OCI-M1 (cell line): ENCODE results near the gene MAPK14.
A peak's percentile ranks its signal among the peaks of the same experiment; 100 is the strongest.

Experiments
- DNase-seq: peaks from one replicate; lab custom pipeline; 2025; lab: John Stamatoyannopoulos, UW

The MAPK14 gene

GRCh38 chr6:36136034-36136433 is 108.4 kb downstream of the MAPK14 start:
- DNase-seq, result no peak

GRCh38 chr6:36136551-36136950 is 108.9 kb downstream of the MAPK14 start:
- DNase-seq, result no peak

- no peak for DNase-seq
These were observed 111.1 kb downstream of the MAPK14 start for GRCh38 chr6:36138667-36139066.

- peak; percentile 54 for DNase-seq
These were observed 111.8 kb downstream of the MAPK14 start for GRCh38 chr6:36139431-36139830.

- no peak for DNase-seq
These were observed 112.5 kb downstream of the MAPK14 start for GRCh38 chr6:36139991-36140710.

GRCh38 chr6:36141091-36141490 is 113.5 kb downstream of the MAPK14 start:
- DNase-seq, result no peak

GRCh38 chr6:36141961-36142360 is 114.4 kb downstream of the MAPK14 start:
- no peak for DNase-seq

- no peak for DNase-seq
These were observed 115.6 kb downstream of the MAPK14 start for GRCh38 chr6:36142971-36143838.

GRCh38 chr6:36145495-36145894 is 117.9 kb downstream of the MAPK14 start:
- no peak for DNase-seq

- no peak for DNase-seq
These were observed 119.7 kb downstream of the MAPK14 start for GRCh38 chr6:36147294-36147693.

- DNase-seq, result no peak
These were observed 121.9 kb downstream of the MAPK14 start for GRCh38 chr6:36149476-36149875.

GRCh38 chr6:36150283-36150682 is 122.7 kb downstream of the MAPK14 start:
- peak; percentile 31 for DNase-seq

- DNase-seq, result no peak
These were observed 126.7 kb downstream of the MAPK14 start for GRCh38 chr6:36154286-36154685.

- no peak for DNase-seq
These were observed 128.1 kb downstream of the MAPK14 start for GRCh38 chr6:36155662-36156061.

- DNase-seq, result no peak
These were observed 132.6 kb downstream of the MAPK14 start for GRCh38 chr6:36160147-36160760.
